ENCODE measurements around the gene JPH2. TPM values are rescaled to one million over a fixed set of nuclear protein-coding genes. Genes with fewer than 3 reads are reported as not detected.

The JPH2 gene
- total and polyA plus RNA-seq, 10 of the 15 experiments (the other 5 are each of a cell fraction or from before 2014, with no cell fraction given) = 0.16 TPM; not detected in 9

DNA sequence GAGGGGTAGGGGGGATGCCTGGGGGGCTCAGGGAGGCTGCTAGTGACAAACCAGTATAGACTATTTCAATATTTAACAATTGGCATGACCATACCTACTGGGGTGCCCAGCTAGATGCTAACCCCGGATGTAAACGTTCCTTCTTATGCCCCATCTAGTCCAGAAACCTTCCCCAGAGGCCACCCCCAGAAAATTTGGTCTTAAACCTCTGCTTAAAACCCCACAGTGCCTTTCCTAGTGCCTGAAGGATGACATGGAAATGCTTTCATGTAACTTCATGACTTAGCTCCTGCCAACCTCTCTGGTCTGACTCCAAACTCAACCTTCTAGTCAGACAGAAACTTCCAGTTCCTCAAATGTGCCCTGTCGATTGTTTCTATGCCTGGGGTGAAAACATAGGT, 52.0 kb downstream of the JPH2 start (continued):
- TF ChIP-seq CUX1 (IDR thresholded peaks at IDR 0.05; ENCODE audit: insufficient replicate concordance, low read depth, low read length) (no peak), MYC (IDR thresholded peaks at IDR 0.05; ENCODE audit: insufficient read depth, insufficient read length, insufficient replicate concordance, low read length, severe bottlenecking) (no peak), TCF7 (IDR thresholded peaks at IDR 0.05; ENCODE audit: borderline replicate concordance) (no peak), EP300 (IDR thresholded peaks at IDR 0.05; ENCODE audit: borderline replicate concordance in 1 of 2, control insufficient read depth in 1 of 2, low read depth in 2 of 2, low read length in 2 of 2) (0 out of 4 replicates have a peak, but pooled peaks of 1 of the 2 experiments have one; percentile 57), IKZF2 (IDR thresholded peaks at IDR 0.05) (peak; percentile 62 to 67), SPI1 (IDR thresholded peaks at IDR 0.05; ENCODE audit: borderline replicate concordance, insufficient read depth, low read depth, low read length) (peak; percentile 95), HDAC6 (IDR thresholded peaks at IDR 0.05; ENCODE audit: unreplicated experiment) (no peak), RELB (IDR thresholded peaks at IDR 0.05; ENCODE audit: low read depth) (no peak), SUZ12 (IDR thresholded peaks at IDR 0.05; ENCODE audit: unreplicated experiment) (no peak), STAT3 (IDR thresholded peaks at IDR 0.05; ENCODE audit: low read depth, low read length) (no peak), JUND (IDR thresholded peaks at IDR 0.05; ENCODE audit: low read depth, low read length) (0 out of 2 replicates have a peak, but pooled peaks have one; percentile 25), GATAD2B (conservative IDR thresholded peaks at IDR 0.05; ENCODE audit: low read depth) (no peak), PBX3 (IDR thresholded peaks at IDR 0.05; ENCODE audit: insufficient replicate concordance, low read depth, low read length) (no peak), CHD4 (IDR thresholded peaks at IDR 0.05) (no peak), RBBP5 (conservative IDR thresholded peaks at IDR 0.05) (no peak), TAF1 (IDR thresholded peaks at IDR 0.05; ENCODE audit: borderline replicate concordance, low read depth, low read length) (no peak), JUNB (IDR thresholded peaks at IDR 0.05) (peak; percentile 78)
- TF ChIP-seq, protein P1, sequence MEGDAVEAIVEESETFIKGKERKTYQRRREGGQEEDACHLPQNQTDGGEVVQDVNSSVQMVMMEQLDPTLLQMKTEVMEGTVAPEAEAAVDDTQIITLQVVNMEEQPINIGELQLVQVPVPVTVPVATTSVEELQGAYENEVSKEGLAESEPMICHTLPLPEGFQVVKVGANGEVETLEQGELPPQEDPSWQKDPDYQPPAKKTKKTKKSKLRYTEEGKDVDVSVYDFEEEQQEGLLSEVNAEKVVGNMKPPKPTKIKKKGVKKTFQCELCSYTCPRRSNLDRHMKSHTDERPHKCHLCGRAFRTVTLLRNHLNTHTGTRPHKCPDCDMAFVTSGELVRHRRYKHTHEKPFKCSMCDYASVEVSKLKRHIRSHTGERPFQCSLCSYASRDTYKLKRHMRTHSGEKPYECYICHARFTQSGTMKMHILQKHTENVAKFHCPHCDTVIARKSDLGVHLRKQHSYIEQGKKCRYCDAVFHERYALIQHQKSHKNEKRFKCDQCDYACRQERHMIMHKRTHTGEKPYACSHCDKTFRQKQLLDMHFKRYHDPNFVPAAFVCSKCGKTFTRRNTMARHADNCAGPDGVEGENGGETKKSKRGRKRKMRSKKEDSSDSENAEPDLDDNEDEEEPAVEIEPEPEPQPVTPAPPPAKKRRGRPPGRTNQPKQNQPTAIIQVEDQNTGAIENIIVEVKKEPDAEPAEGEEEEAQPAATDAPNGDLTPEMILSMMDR (IDR thresholded peaks at IDR 0.05 in 2 of 3, conservative IDR thresholded peaks at IDR 0.05 in 1 of 3; ENCODE audit: control insufficient read depth in 2 of 3, extremely low read depth in 1 of 3, insufficient read depth in 1 of 3, low read depth in 3 of 3, low read length in 3 of 3) = no peak
- TF ChIP-seq, protein P2, sequence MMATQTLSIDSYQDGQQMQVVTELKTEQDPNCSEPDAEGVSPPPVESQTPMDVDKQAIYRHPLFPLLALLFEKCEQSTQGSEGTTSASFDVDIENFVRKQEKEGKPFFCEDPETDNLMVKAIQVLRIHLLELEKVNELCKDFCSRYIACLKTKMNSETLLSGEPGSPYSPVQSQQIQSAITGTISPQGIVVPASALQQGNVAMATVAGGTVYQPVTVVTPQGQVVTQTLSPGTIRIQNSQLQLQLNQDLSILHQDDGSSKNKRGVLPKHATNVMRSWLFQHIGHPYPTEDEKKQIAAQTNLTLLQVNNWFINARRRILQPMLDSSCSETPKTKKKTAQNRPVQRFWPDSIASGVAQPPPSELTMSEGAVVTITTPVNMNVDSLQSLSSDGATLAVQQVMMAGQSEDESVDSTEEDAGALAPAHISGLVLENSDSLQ (IDR thresholded peaks at IDR 0.05) = no peak

All from GM12878 (cell line).